ENCODE results near the gene TRPM3.

The TRPM3 gene

DNA sequence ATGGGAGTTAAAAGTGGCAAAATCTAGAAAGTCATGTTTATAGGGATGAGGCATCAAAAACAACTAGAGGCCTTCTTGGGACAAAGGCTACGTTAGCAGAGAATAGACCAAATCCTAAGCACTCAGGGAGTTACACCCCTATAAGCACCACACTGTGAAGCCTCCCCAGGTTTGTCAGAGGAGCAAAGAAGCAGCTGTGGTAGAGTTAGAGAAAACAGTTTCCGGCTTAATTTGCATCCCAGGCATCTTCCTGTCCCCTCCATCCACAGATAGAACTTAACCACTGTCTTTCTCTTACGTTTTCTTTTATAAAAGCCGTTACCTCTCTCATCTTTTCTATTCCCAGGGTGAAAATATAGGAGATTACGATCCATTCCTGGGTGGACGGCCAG lies 518.4 kb downstream of the TRPM3 start:
- peaks cover 24% of the 10 kb centered on the region for H3K4me1 ChIP-seq (ENCODE audit: control insufficient read depth, insufficient read depth, low read length)
- H3K4me2 ChIP-seq (ENCODE audit: low read length) = no peak overlapping the region
- H3K9me3 ChIP-seq (replicated peaks; ENCODE audit: low read length) = no peaks in the 10 kb centered on the region
- H3K27me3 ChIP-seq (ENCODE audit: control insufficient read depth, insufficient read depth, low read length) = no peaks in the 10 kb centered on the region
- no peak overlapping the region for H3K4me3 ChIP-seq (ENCODE audit: low read length)
- H3K9ac ChIP-seq (ENCODE audit: low read depth, low read length) = peak overlapping the region; percentile 39
- no peaks in the 10 kb centered on the region for H3K36me3 ChIP-seq (ENCODE audit: insufficient read depth, low read length)

DNA sequence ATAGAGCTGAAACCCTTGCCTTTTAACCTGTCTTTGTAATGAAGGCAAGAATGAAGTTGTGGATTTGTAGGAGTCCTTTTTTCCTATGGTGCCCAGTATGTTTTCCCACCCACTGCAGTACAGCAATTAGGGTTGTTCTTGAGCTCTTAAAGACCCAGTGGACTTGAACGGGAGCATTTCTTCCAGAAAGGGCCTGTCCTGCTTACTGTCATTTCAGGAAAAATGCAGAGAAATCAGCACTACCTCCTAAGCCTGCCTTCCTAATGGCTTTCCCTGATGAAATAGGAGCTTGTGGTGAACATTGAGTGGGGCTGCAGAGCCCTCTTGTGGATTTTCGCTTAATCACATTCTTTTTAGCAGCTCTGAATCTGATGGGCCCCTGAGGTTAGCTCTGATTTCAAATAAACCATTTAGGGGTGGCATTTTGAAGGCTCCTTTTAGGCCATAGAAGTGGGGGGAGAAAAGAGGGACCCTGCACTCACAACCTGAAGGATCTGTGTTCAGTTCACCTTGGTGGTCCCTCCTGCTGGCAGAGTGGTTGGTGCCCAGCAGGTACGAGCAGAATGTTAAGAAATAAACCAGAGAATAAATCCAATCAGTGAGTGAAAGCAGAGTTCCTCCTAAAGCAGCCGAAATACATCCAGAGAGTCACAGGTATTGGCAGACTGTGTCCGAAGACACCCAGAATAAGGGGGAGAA lies 519.0 kb downstream of the TRPM3 start:
- Histone ChIP-seq H3K9ac (ENCODE audit: low read depth, low read length) (peak overlapping the region; percentile 93), H3K4me1 (ENCODE audit: control insufficient read depth, insufficient read depth, low read length) (peaks cover 24% of the 10 kb centered on the region), H3K27me3 (ENCODE audit: control insufficient read depth, insufficient read depth, low read length) (no peaks in the 10 kb centered on the region), H3K4me2 (ENCODE audit: low read length) (peak overlapping the region; percentile 78), H3K36me3 (ENCODE audit: insufficient read depth, low read length) (no peaks in the 10 kb centered on the region), H3K9me3 (replicated peaks; ENCODE audit: low read length) (no peaks in the 10 kb centered on the region), H3K4me3 (ENCODE audit: low read length) (peak overlapping the region; percentile 55)

DNA sequence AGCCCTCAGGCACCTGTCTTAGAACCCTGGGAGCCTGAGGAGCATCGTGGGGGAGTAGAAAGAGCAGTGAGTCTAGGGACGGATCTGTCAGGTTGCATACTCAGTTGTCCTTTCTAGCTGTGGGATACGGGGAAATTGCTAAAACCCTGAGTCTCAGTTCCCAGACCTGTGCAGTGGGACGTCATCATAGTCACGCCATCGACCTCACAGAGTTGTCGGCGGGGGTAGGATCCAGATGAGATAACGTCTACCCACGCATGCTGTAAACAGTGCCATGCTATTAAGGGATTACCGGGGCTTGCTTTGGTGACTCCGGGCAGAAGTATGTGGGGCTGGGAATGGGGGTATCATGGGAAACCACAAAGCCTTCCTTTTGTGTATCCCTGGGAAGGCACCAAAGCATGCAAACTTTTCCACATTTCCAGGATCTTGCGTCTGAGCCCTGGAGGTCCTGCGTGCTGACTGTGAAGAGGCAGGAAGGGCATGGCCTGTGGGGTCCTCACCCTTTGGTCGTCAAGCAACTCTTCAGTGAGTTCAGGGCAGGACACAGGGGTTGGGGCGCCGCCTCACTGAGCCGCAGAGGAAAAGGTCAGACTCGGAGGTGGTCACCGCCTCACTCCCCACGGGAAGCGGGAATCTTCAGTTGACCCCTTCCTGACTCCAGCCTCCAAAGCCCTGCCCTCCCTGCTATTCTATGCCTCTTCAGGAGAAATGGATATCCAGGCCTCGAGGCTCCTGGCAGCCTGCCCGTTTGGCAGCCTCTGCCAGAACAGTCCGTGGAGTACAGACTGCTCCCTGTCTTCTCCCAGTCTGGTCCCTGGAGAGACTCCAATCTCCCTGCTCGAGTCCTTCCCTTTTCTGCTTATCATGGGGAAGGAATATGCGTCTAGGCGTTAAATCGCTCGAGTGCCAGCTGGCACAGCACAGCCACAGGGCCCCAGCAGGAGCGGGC lies 520.1 kb downstream of the TRPM3 start:
- Histone ChIP-seq H3K4me3 (ENCODE audit: low read length) (peak overlapping the region; percentile 55), H3K4me1 (ENCODE audit: control insufficient read depth, insufficient read depth, low read length) (peaks cover 24% of the 10 kb centered on the region), H3K36me3 (ENCODE audit: insufficient read depth, low read length) (no peaks in the 10 kb centered on the region), H3K9ac (ENCODE audit: low read depth, low read length) (peak overlapping the region; percentile 93), H3K9me3 (replicated peaks; ENCODE audit: low read length) (no peaks in the 10 kb centered on the region), H3K27me3 (ENCODE audit: control insufficient read depth, insufficient read depth, low read length) (no peaks in the 10 kb centered on the region), H3K4me2 (ENCODE audit: low read length) (peak overlapping the region; percentile 78)

DNA sequence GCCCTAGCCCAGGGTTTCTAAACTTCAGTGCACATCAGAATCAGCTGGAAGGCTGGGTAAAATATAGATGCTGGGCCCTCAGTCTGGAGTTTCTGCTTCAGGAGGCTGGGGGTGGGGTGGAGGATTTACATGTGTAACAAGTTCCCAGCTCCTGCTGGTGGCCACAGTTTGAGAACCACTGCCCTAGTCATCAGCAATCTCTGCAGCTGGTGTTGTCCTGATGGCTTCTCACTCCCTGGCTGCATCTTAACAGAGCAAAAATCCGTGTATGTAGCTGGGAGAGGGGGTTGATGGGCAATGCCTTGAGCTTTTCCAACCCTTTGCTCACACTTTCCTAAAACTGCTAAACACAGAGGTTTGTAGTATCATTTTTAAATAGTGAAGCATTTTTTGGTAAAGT lies 520.9 kb downstream of the TRPM3 start:
- H3K4me1 ChIP-seq (ENCODE audit: control insufficient read depth, insufficient read depth, low read length) = peaks cover 24% of the 10 kb centered on the region
- no peaks in the 10 kb centered on the region for H3K9me3 ChIP-seq (replicated peaks; ENCODE audit: low read length)
- peak overlapping the region; percentile 20 for H3K4me3 ChIP-seq (ENCODE audit: low read length)
- no peaks in the 10 kb centered on the region for H3K27me3 ChIP-seq (ENCODE audit: control insufficient read depth, insufficient read depth, low read length)
- H3K36me3 ChIP-seq (ENCODE audit: insufficient read depth, low read length) = no peaks in the 10 kb centered on the region
- peak overlapping the region; percentile 93 for H3K9ac ChIP-seq (ENCODE audit: low read depth, low read length)
- H3K4me2 ChIP-seq (ENCODE audit: low read length) = peak overlapping the region; percentile 78

DNA sequence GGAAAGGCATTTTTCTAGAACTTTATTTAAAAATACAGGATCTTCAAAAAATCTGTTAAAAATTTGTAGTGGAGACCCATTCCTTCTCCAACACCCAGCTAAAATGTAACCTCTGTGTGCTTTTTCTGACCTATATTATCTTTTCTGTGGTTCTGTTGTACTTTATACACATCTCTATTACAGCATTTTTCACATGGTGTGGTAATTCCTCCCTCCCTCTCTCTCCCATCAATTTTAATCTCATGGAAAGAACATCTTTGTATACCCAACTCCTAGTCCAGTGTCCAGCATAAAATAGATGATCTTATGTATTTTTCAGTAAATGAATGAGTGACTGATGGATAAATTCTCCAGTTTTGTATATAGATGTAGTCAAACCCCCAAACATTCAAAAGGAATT lies 523.5 kb downstream of the TRPM3 start:
- no peaks in the 10 kb centered on the region for H3K9me3 ChIP-seq (replicated peaks; ENCODE audit: low read length)
- no peak overlapping the region for H3K9ac ChIP-seq (ENCODE audit: low read depth, low read length)
- H3K36me3 ChIP-seq (ENCODE audit: insufficient read depth, low read length) = no peaks in the 10 kb centered on the region
- peaks cover 38% of the 10 kb centered on the region for H3K4me1 ChIP-seq (ENCODE audit: control insufficient read depth, insufficient read depth, low read length)
- no peak overlapping the region for H3K4me3 ChIP-seq (ENCODE audit: low read length)
- no peaks in the 10 kb centered on the region for H3K27me3 ChIP-seq (ENCODE audit: control insufficient read depth, insufficient read depth, low read length)
- H3K4me2 ChIP-seq (ENCODE audit: low read length) = no peak overlapping the region

DNA sequence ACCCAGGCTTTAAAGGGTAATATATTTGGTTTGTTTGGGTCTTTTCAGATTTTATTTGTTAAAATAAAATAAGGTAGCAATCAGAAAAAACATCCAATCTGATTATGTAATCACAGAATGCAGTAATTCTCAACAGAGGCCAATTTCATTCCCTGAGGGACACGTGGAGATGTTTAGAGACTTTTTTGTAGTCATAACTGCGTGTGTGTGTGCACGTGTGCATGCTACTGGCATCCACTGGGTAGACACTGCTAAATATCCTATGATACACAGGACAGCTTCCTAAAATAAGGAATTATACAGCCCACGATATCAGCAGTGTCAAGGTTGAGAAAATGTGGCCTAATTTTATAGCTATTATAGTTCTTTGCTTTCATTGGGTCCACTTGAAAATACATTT lies 526.2 kb downstream of the TRPM3 start:
- Histone ChIP-seq H3K9me3 (replicated peaks; ENCODE audit: low read length) (no peaks in the 10 kb centered on the region), H3K9ac (ENCODE audit: low read depth, low read length) (peak overlapping the region; percentile 33), H3K4me2 (ENCODE audit: low read length) (no peak overlapping the region), H3K27me3 (ENCODE audit: control insufficient read depth, insufficient read depth, low read length) (no peaks in the 10 kb centered on the region), H3K4me3 (ENCODE audit: low read length) (no peak overlapping the region), H3K36me3 (ENCODE audit: insufficient read depth, low read length) (no peaks in the 10 kb centered on the region), H3K4me1 (ENCODE audit: control insufficient read depth, insufficient read depth, low read length) (peaks cover 24% of the 10 kb centered on the region)

DNA sequence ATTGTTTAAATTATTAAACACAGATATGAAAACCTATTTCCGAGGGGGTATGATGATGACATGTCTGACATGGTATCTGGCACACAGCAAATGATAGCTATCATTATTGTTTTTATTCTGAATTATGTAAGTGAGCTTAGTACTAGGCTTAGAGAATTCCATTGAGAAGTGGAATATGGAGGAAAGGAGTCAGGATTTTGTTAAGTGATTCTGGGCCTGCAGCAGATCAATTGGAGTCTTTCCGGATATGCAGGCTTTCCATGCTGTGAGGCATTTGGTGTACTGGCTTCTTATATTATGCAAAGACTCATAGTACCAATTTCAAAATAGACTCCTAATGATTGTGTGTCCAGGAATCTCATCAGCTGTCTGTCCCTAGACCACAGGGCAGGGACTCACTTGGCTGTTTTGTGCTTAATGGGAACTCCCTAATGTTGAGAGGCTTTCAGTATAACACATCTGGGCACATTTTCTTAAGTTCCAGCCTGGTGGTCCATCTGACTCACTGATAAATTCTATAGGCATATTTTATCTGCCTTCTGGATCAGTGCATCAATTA lies 527.0 kb downstream of the TRPM3 start:
- Histone ChIP-seq H3K9me3 (replicated peaks; ENCODE audit: low read length) (no peaks in the 10 kb centered on the region), H3K27me3 (ENCODE audit: control insufficient read depth, insufficient read depth, low read length) (no peaks in the 10 kb centered on the region), H3K9ac (ENCODE audit: low read depth, low read length) (peak overlapping the region; percentile 33), H3K4me3 (ENCODE audit: low read length) (no peak overlapping the region), H3K36me3 (ENCODE audit: insufficient read depth, low read length) (no peaks in the 10 kb centered on the region), H3K4me1 (ENCODE audit: control insufficient read depth, insufficient read depth, low read length) (peaks cover 29% of the 10 kb centered on the region), H3K4me2 (ENCODE audit: low read length) (no peak overlapping the region)

DNA sequence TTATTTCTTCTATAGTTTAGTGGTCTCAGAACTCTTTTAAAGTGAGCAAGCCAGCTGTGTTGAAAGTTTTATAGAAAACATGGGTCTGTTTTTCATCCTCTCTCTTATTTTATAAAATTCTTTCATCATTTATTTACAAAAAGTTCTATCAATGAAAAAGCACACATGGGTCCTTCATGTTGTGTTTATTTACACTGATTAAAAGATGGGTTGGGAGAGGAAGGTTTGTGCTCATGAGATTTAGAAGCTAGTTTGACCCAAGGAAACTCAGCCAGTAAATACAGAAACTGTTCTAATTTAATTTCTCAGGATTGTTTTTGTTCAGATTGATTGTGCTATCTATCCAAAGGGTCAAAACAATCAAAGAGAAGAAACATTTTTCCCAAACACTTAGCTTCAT lies 528.2 kb downstream of the TRPM3 start:
- no peak overlapping the region for H3K4me2 ChIP-seq (ENCODE audit: low read length)
- H3K36me3 ChIP-seq (ENCODE audit: insufficient read depth, low read length) = no peaks in the 10 kb centered on the region
- no peaks in the 10 kb centered on the region for H3K9me3 ChIP-seq (replicated peaks; ENCODE audit: low read length)
- H3K27me3 ChIP-seq (ENCODE audit: control insufficient read depth, insufficient read depth, low read length) = no peaks in the 10 kb centered on the region
- H3K9ac ChIP-seq (ENCODE audit: low read depth, low read length) = no peak overlapping the region
- no peak overlapping the region for H3K4me3 ChIP-seq (ENCODE audit: low read length)
- peaks cover 41% of the 10 kb centered on the region for H3K4me1 ChIP-seq (ENCODE audit: control insufficient read depth, insufficient read depth, low read length)

DNA sequence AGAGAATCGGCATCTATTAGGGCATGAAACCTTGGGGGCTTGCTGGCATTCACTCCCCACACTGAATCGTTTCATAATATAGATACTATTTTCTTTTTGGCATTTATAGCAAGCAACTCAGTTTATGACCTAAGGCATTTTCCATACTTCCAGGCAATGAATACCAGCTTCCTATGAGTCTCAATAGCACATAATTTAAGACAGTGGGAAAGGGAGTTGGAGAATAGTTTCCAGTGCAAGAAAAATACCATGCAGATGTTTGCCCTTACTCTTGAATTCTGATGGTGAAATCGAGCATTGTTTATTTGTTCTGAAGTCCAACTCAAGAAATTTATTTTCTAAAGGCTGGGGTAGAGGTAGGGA lies 531.1 kb downstream of the TRPM3 start:
- Histone ChIP-seq H3K4me3 (ENCODE audit: low read length) (no peak overlapping the region), H3K36me3 (ENCODE audit: insufficient read depth, low read length) (no peaks in the 10 kb centered on the region), H3K4me1 (ENCODE audit: control insufficient read depth, insufficient read depth, low read length) (peaks cover 60% of the 10 kb centered on the region), H3K27me3 (ENCODE audit: control insufficient read depth, insufficient read depth, low read length) (no peaks in the 10 kb centered on the region), H3K9me3 (replicated peaks; ENCODE audit: low read length) (no peaks in the 10 kb centered on the region), H3K9ac (ENCODE audit: low read depth, low read length) (peak overlapping the region; percentile 76), H3K4me2 (ENCODE audit: low read length) (peak overlapping the region; percentile 48)

DNA sequence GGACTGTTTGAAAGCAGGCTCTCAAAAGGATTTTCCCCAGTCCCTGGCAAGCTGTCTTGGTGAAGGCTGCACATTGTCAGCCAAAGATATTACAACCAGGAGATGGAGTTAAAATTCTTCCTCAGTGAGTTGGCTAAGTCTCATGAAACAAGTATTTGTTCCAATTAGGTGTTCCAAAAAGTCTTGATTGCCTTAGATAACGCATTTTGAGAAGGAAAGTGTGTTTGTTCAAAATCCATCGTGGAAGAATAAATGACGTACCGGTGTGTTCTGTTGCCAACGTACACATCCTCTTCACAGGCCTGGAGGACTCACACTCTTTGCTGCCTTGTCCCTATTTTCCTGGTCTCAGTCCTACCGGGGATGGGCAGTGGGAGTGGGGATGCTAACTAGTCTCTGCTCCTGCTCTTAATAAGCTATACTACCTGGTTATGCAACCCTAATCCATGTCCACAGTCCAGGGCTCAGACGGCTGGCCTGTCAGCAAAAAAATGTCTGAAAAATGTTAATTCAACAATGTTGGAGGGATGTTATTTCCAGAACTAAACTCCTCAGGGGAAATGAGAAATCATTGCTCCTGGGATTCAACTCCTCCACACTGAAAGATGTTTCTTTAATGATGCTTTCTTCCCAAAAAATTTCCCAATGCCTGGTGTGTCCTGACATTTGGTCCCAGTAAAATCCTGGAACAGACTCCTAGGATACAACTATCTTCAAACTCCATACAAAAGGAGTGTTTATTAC lies 531.7 kb downstream of the TRPM3 start:
- Histone ChIP-seq H3K27me3 (ENCODE audit: control insufficient read depth, insufficient read depth, low read length) (no peaks in the 10 kb centered on the region), H3K4me3 (ENCODE audit: low read length) (peak overlapping the region; percentile 17), H3K4me1 (ENCODE audit: control insufficient read depth, insufficient read depth, low read length) (peaks cover 54% of the 10 kb centered on the region), H3K9ac (ENCODE audit: low read depth, low read length) (peak overlapping the region; percentile 76), H3K9me3 (replicated peaks; ENCODE audit: low read length) (no peaks in the 10 kb centered on the region), H3K36me3 (ENCODE audit: insufficient read depth, low read length) (no peaks in the 10 kb centered on the region), H3K4me2 (ENCODE audit: low read length) (peak overlapping the region; percentile 48)

DNA sequence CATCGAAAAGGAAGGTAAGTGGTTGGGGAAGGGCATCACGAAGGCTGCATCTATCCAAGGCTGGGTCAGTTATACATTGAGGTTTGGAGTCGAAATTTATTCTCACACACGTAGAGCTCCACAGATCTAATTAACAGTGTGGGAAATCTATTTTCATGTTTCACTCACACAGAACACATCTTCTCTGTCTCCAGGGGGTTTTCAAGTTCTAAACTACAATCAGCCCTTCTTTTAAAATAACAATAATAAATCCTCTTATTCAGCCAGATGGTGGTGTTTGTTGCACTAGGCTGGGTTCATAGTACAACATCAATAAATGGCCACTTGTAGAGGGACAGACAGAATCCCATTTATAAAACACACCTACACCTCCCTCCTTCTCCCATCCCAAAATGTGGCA lies 532.4 kb downstream of the TRPM3 start:
- H3K36me3 ChIP-seq (ENCODE audit: insufficient read depth, low read length) = no peaks in the 10 kb centered on the region

More for the DNA sequence above, 532.4 kb downstream of the TRPM3 start:
- Histone ChIP-seq H3K9ac (ENCODE audit: low read depth, low read length) (peak overlapping the region; percentile 76), H3K27me3 (ENCODE audit: control insufficient read depth, insufficient read depth, low read length) (no peaks in the 10 kb centered on the region), H3K4me1 (ENCODE audit: control insufficient read depth, insufficient read depth, low read length) (peaks cover 47% of the 10 kb centered on the region), H3K9me3 (replicated peaks; ENCODE audit: low read length) (no peaks in the 10 kb centered on the region), H3K4me2 (ENCODE audit: low read length) (peak overlapping the region; percentile 48), H3K4me3 (ENCODE audit: low read length) (no peak overlapping the region)

Data from skeletal muscle satellite cell (primary cell).